ENCODE measurements around the gene DNPH1.

The DNPH1 gene

DNA sequence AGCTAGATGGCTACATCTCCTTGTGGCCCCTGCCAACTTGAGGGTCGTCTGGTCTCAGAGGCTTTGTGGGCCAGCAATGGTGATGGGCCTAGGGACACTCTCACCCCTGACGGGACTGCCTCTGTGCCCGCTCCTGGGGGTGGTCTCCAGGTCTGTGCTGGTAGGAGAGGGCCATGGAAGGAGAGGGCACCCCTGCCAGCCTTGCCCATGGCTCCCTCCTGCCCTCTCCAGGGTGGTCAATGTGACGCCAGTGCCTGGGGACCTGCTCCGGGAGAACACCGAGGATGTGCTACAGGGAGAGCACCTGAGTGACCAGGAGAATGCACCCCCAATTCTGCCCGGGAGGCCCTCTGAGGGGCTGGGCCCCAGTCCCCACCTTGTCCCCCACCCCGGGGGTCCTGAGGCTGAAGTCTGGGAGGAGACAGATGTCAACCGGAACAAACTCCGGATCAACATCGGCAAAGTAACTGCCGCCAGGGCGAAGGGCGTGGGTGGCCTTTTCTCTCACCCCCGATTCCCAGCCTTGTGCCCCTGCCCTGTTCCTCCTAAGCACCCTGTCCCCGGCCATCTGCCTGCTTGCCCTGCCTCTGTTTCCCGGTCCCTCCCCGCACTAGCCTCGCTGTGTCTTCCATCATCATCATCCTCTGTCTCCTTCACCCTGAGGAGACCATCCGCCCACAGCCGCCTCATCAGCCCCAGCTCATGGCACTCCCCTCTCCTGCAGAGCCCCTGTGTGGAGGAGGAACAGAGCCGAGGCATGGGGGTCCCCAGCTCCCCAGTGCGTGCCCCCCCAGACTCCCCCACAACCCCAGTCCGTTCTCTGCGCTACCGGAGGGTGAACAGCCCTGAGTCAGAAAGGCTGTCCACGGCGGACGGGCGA, 29.8 kb upstream of the DNPH1 start:
- H3K9me3 ChIP-seq (ENCODE audit: control insufficient read depth, insufficient read depth, low read depth, low read length) = no peaks in the 10 kb centered on the region
- H3K36me3 ChIP-seq (ENCODE audit: control insufficient read depth in 2 of 2, insufficient read depth in 1 of 2, low read length in 2 of 2) = no peaks in the 10 kb centered on the region
- no peak overlapping the region for H3K4me3 ChIP-seq (ENCODE audit: low read depth, low read length)
- ChIA-PET CTCF (interaction anchor here (0.6 to 7.6 kb wide), 3 partner anchors 75 to 96 kb away, joined by 3 to 83 read pairs (median 3); no protein-coding TSS in a partner anchor), POLR2A (no interaction called here)
- H3K27ac ChIP-seq (ENCODE audit: extremely low read depth, low read depth, low read length) = no peak overlapping the region
- H3K4me1 ChIP-seq (ENCODE audit: control insufficient read depth, insufficient read depth, low read length) = no peaks in the 10 kb centered on the region
- TF ChIP-seq ZFHX2 (tag by site-specific recombination; conservative IDR thresholded peaks at IDR 0.05) = 0 out of 2 replicates have a peak, but pooled peaks have one; percentile 8
- no peak for TF ChIP-seq GLI2 (tag by site-specific recombination; IDR thresholded peaks at IDR 0.05; ENCODE audit: borderline replicate concordance, low read depth)

DNA sequence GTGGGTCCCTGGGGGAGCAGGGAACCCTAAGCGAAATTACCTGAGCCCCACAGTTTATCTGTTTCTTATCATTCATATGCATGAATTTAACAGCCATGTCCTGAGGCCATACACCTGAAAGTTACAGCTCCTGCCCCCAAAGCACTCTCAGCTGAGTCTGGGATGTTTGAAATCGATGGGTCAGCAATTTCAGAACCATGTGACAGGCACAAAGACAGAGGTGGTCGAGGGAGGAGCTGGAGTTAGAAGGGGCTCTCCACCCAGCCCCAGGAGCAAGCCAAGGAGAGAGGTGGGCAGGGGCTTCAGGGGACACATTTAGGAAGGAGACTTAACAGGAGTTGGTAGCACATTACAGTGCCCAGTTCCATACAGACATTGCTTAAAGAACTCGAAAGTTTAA, 28.9 kb upstream of the DNPH1 start:
- ChIA-PET POLR2A (no interaction called here), CTCF (interaction anchor here (0.6 to 1.0 kb wide), 2 partner anchors 76 to 87 kb away, joined by 3 read pairs; no protein-coding TSS in a partner anchor)
- Histone ChIP-seq H3K4me1 (ENCODE audit: control insufficient read depth, insufficient read depth, low read length) (no peaks in the 10 kb centered on the region), H3K36me3 (ENCODE audit: control insufficient read depth in 2 of 2, insufficient read depth in 1 of 2, low read length in 2 of 2) (no peaks in the 10 kb centered on the region), H3K9me3 (ENCODE audit: control insufficient read depth, insufficient read depth, low read depth, low read length) (no peaks in the 10 kb centered on the region), H3K4me3 (ENCODE audit: low read depth, low read length) (no peak overlapping the region), H3K27ac (ENCODE audit: extremely low read depth, low read depth, low read length) (no peak overlapping the region)
- TF ChIP-seq ZBTB7A (tag by site-specific recombination; IDR thresholded peaks at IDR 0.05; ENCODE audit: low read depth) = no peak
- no peak for TF ChIP-seq ZNF629 (tag by site-specific recombination; IDR thresholded peaks at IDR 0.05)
- TF ChIP-seq, protein P1, sequence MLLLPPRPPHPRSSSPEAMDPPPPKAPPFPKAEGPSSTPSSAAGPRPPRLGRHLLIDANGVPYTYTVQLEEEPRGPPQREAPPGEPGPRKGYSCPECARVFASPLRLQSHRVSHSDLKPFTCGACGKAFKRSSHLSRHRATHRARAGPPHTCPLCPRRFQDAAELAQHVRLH (tag by site-specific recombination; IDR thresholded peaks at IDR 0.05) = no peak
- TF ChIP-seq ZFP3 (tag by site-specific recombination; IDR thresholded peaks at IDR 0.05; ENCODE audit: low read depth) = no peak
- TF ChIP-seq, protein P2, sequence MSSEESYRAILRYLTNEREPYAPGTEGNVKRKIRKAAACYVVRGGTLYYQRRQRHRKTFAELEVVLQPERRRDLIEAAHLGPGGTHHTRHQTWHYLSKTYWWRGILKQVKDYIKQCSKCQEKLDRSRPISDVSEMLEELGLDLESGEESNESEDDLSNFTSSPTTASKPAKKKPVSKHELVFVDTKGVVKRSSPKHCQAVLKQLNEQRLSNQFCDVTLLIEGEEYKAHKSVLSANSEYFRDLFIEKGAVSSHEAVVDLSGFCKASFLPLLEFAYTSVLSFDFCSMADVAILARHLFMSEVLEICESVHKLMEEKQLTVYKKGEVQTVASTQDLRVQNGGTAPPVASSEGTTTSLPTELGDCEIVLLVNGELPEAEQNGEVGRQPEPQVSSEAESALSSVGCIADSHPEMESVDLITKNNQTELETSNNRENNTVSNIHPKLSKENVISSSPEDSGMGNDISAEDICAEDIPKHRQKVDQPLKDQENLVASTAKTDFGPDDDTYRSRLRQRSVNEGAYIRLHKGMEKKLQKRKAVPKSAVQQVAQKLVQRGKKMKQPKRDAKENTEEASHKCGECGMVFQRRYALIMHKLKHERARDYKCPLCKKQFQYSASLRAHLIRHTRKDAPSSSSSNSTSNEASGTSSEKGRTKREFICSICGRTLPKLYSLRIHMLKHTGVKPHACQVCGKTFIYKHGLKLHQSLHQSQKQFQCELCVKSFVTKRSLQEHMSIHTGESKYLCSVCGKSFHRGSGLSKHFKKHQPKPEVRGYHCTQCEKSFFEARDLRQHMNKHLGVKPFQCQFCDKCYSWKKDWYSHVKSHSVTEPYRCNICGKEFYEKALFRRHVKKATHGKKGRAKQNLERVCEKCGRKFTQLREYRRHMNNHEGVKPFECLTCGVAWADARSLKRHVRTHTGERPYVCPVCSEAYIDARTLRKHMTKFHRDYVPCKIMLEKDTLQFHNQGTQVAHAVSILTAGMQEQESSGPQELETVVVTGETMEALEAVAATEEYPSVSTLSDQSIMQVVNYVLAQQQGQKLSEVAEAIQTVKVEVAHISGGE (tag by site-specific recombination; conservative IDR thresholded peaks at IDR 0.05; ENCODE audit: low read depth) = no peak
- TF ChIP-seq, protein P3, sequence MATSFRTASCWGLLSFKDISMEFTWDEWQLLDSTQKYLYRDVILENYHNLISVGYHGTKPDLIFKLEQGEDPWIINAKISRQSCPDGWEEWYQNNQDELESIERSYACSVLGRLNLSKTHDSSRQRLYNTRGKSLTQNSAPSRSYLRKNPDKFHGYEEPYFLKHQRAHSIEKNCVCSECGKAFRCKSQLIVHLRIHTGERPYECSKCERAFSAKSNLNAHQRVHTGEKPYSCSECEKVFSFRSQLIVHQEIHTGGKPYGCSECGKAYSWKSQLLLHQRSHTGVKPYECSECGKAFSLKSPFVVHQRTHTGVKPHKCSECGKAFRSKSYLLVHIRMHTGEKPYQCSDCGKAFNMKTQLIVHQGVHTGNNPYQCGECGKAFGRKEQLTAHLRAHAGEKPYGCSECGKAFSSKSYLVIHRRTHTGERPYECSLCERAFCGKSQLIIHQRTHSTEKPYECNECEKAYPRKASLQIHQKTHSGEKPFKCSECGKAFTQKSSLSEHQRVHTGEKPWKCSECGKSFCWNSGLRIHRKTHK (tag by site-specific recombination; IDR thresholded peaks at IDR 0.05) = no peak
- no peak for TF ChIP-seq GLI2 (tag by site-specific recombination; IDR thresholded peaks at IDR 0.05; ENCODE audit: borderline replicate concordance, low read depth)
- TF ChIP-seq SCRT2 (tag by site-specific recombination; IDR thresholded peaks at IDR 0.05) = no peak
- no peak for TF ChIP-seq SETDB1 (IDR thresholded peaks at IDR 0.05; ENCODE audit: insufficient read length, low read length)
- TF ChIP-seq ZBTB17 (tag by site-specific recombination; IDR thresholded peaks at IDR 0.05) = no peak

DNA sequence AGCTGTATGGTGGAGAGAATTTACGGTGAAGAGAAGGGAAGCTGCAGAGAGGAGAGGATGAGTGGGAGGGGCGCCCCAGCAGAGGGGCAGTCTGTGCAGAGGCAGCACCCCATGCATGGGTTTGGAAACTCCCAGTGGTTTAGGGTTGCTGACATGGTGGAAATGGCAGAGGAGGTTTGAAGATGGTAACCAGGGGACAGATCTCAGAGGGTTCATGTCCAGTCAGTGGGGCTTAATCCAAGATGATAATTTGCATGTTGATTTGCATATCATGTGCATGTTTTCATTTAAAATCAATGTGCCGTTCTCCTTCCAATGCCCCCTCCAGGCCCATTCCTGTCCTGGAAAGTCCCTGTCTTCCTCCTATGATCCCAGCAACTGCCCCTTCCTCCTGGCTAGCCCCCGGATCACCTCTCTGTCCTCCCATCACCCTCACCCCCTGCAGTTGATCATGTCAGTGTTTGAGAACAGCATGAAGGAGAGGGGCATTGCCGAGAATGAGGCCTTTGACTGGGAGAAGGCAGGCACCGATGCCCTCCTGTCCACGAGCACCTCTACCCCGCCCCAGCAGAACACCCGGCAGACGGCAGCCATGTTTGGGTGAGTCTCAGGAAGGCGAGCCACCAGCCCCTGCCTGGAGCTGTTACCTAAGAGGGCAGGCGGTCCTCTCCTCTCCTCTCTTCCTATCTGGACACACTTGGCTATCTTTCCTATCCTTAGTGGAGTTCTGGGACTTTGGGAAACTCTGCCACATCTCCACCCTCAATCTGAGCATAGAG, 28.3 kb upstream of the DNPH1 start:
- TF ChIP-seq ZNF138 (tag by site-specific recombination; IDR thresholded peaks at IDR 0.05; ENCODE audit: borderline replicate concordance) (no peak), ZFHX2 (tag by site-specific recombination; conservative IDR thresholded peaks at IDR 0.05) (peak; percentile 22; the same call in 1 of the 2 replicates)
- Histone ChIP-seq H3K9me3 (ENCODE audit: control insufficient read depth, insufficient read depth, low read depth, low read length) (no peaks in the 10 kb centered on the region), H3K27ac (ENCODE audit: extremely low read depth, low read depth, low read length) (no peak overlapping the region), H3K4me1 (ENCODE audit: control insufficient read depth, insufficient read depth, low read length) (no peaks in the 10 kb centered on the region), H3K36me3 (ENCODE audit: control insufficient read depth in 2 of 2, insufficient read depth in 1 of 2, low read length in 2 of 2) (no peaks in the 10 kb centered on the region), H3K4me3 (ENCODE audit: low read depth, low read length) (no peak overlapping the region)
- ChIA-PET CTCF (interaction anchor here (0.6 to 1.0 kb wide), 2 partner anchors 77 to 88 kb away, joined by 3 read pairs; no protein-coding TSS in a partner anchor), POLR2A (no interaction called here)

Measured in HEK293 (cell line).